ENCODE data around the gene CHRM3. TPM values are rescaled to one million over a fixed set of nuclear protein-coding genes. Genes with fewer than 3 reads are reported as not detected.

CHRM3 gene
- polyA plus RNA-seq, 3 donors = not detected

- H3K4me3 Mint-ChIP-seq = no peak overlapping the region
- DNase-seq = no peak
- H3K4me2 ChIP-seq (replicated peaks; ENCODE audit: extremely low read depth, low read length, poor library complexity, severe bottlenecking) = no peak overlapping the region
- 50% methylated on average over 1 of the region's 4 CpGs for WGBS (ENCODE audit: insufficient coverage)
- H3K4me1 Mint-ChIP-seq = no peaks in the 10 kb centered on the region
- H3K27me3 Mint-ChIP-seq (ENCODE audit: low read depth in 3 of 3) = peaks cover 0 to 2% (median 0%) of the 10 kb centered on the region in 3 donors
- H3K9me3 Mint-ChIP-seq = peaks cover 0 to 2% (median 0%) of the 10 kb centered on the region in 7 donors
- TF ChIP-seq, protein P1, sequence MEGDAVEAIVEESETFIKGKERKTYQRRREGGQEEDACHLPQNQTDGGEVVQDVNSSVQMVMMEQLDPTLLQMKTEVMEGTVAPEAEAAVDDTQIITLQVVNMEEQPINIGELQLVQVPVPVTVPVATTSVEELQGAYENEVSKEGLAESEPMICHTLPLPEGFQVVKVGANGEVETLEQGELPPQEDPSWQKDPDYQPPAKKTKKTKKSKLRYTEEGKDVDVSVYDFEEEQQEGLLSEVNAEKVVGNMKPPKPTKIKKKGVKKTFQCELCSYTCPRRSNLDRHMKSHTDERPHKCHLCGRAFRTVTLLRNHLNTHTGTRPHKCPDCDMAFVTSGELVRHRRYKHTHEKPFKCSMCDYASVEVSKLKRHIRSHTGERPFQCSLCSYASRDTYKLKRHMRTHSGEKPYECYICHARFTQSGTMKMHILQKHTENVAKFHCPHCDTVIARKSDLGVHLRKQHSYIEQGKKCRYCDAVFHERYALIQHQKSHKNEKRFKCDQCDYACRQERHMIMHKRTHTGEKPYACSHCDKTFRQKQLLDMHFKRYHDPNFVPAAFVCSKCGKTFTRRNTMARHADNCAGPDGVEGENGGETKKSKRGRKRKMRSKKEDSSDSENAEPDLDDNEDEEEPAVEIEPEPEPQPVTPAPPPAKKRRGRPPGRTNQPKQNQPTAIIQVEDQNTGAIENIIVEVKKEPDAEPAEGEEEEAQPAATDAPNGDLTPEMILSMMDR (IDR thresholded peaks at IDR 0.05) = no peak
- H2AFZ ChIP-seq (ENCODE audit: insufficient read depth, low read depth, low read length, poor library complexity, severe bottlenecking) = no peak overlapping the region
- H3K36me3 ChIP-seq (replicated peaks in 1 of 2; ENCODE audit: control insufficient read depth in 1 of 2, insufficient read depth in 2 of 2, low read length in 2 of 2) = no peaks in the 10 kb centered on the region
- no peaks in the 10 kb centered on the region for H3K4me1 ChIP-seq (ENCODE audit: control insufficient read depth in 1 of 2, insufficient read depth in 2 of 2, low read length in 2 of 2)
- H3K9me3 ChIP-seq (replicated peaks in 1 of 2; ENCODE audit: control insufficient read depth in 1 of 2, insufficient read depth in 1 of 2, low read length in 2 of 2) = no peaks in the 10 kb centered on the region
- no peak overlapping the region for H3K9ac ChIP-seq (ENCODE audit: insufficient read depth, low read length, poor library complexity, severe bottlenecking)
- intact Hi-C loops (cut with micrococcal nuclease) = no loop called here
- H3K4me3 ChIP-seq (replicated peaks in 1 of 3; ENCODE audit: low read depth in 2 of 3, low read length in 3 of 3) = no peak overlapping the region
- H3K27me3 ChIP-seq (ENCODE audit: control insufficient read depth in 2 of 2, insufficient read depth in 2 of 2, low read length in 2 of 2) = no peaks in the 10 kb centered on the region
- H4K20me1 ChIP-seq (ENCODE audit: insufficient read depth, low read length) = no peaks in the 10 kb centered on the region
- H3K79me2 ChIP-seq (ENCODE audit: insufficient read depth, low read length) = no peaks in the 10 kb centered on the region
- H3K27ac Mint-ChIP-seq = no peak overlapping the region
- H3K27ac ChIP-seq (ENCODE audit: low read depth in 1 of 2, low read length in 2 of 2) = no peak overlapping the region
- no peaks in the 10 kb centered on the region for H3K36me3 Mint-ChIP-seq
Measured at GRCh38 chr1:239426821-239427475, 40.6 kb downstream of the CHRM3 start.

DNA sequence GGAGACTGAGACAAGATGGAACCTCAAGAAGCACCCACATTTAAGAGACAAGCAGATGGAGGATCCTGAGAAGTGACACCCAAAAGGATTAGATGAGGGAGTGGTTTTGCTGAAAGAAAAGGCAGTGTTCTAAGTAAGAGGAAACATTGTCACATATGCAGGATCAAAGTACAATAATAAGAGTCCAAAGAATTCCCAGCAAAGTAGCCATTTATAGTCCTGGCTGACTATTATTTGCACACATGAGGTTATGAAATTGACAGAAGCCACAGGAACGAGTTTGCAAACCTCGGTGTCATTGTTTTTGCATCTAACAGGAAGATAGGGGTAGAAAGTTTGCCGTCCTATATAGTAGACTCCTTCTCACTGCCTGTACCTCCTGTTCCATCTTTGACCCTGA, 41.3 kb downstream of the CHRM3 start:
- no peak overlapping the region for H3K4me2 ChIP-seq (replicated peaks; ENCODE audit: extremely low read depth, low read length, poor library complexity, severe bottlenecking)
- no peaks in the 10 kb centered on the region for H3K27me3 ChIP-seq (ENCODE audit: control insufficient read depth in 2 of 2, insufficient read depth in 2 of 2, low read length in 2 of 2)
- Mint-ChIP-seq H3K4me1 (no peaks in the 10 kb centered on the region), H3K4me3 (no peak overlapping the region), H3K27ac (no peak overlapping the region), H3K36me3 (no peaks in the 10 kb centered on the region), H3K27me3 (ENCODE audit: low read depth in 3 of 3) (no peaks in the 10 kb centered on the region), H3K9me3 (peaks cover 0 to 2% (median 0%) of the 10 kb centered on the region in 7 donors)
- no peak overlapping the region for H2AFZ ChIP-seq (ENCODE audit: insufficient read depth, low read depth, low read length, poor library complexity, severe bottlenecking)
- H3K27ac ChIP-seq (ENCODE audit: low read depth in 1 of 2, low read length in 2 of 2) = no peak overlapping the region
- TF ChIP-seq, protein P1 (IDR thresholded peaks at IDR 0.05) = no peak
- H3K36me3 ChIP-seq (replicated peaks in 1 of 2; ENCODE audit: control insufficient read depth in 1 of 2, insufficient read depth in 2 of 2, low read length in 2 of 2) = no peaks in the 10 kb centered on the region
- intact Hi-C loops (cut with micrococcal nuclease) = no loop called here
- WGBS (ENCODE audit: insufficient coverage) = no CpG with 5 or more reads among the region's 3 CpGs
- no peak overlapping the region for H3K4me3 ChIP-seq (replicated peaks in 1 of 3; ENCODE audit: low read depth in 2 of 3, low read length in 3 of 3)
- no peaks in the 10 kb centered on the region for H3K9me3 ChIP-seq (replicated peaks in 1 of 2; ENCODE audit: control insufficient read depth in 1 of 2, insufficient read depth in 1 of 2, low read length in 2 of 2)
- H3K9ac ChIP-seq (ENCODE audit: insufficient read depth, low read length, poor library complexity, severe bottlenecking) = no peak overlapping the region
- H4K20me1 ChIP-seq (ENCODE audit: insufficient read depth, low read length) = no peaks in the 10 kb centered on the region
- no peaks in the 10 kb centered on the region for H3K79me2 ChIP-seq (ENCODE audit: insufficient read depth, low read length)
- DNase-seq = no peak
- H3K4me1 ChIP-seq (ENCODE audit: control insufficient read depth in 1 of 2, insufficient read depth in 2 of 2, low read length in 2 of 2) = no peaks in the 10 kb centered on the region

Data from CD14-positive monocyte (primary cell).